Measurements from ENCODE around the gene FMN1.

The FMN1 gene

DNA sequence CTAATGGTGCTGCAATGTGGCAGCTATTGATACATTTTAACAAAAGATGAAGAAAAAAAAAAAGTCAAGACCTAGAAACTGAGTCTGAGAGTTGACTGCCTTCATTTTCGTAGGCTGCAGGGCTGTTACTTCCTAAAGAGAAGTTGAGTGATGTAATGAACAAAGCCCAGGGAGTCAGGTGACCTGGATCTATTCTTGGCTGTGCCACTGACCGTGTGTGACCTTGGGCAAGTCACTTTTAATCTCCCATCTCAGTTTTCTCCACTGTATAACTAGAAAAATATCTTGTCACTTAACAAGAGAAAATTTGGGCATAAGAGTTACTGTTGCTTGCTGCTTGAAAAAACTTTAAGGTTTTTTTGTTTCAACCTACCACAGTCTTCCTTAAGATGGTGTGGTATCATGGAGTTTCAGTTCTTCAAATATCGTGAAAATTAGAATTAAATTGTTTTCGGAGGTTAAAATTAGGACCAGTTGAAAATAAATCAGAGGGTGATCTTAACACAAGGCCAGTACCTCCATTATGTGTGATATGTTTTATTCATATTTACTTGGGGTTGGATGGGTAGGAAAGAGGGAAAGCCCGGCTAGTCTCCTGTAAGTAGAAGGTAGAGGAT lies 5.8 kb downstream of the FMN1 start:
- DNase-seq (ENCODE audit: low read depth) = no peak
- TF ChIP-seq, protein P1, sequence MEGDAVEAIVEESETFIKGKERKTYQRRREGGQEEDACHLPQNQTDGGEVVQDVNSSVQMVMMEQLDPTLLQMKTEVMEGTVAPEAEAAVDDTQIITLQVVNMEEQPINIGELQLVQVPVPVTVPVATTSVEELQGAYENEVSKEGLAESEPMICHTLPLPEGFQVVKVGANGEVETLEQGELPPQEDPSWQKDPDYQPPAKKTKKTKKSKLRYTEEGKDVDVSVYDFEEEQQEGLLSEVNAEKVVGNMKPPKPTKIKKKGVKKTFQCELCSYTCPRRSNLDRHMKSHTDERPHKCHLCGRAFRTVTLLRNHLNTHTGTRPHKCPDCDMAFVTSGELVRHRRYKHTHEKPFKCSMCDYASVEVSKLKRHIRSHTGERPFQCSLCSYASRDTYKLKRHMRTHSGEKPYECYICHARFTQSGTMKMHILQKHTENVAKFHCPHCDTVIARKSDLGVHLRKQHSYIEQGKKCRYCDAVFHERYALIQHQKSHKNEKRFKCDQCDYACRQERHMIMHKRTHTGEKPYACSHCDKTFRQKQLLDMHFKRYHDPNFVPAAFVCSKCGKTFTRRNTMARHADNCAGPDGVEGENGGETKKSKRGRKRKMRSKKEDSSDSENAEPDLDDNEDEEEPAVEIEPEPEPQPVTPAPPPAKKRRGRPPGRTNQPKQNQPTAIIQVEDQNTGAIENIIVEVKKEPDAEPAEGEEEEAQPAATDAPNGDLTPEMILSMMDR (IDR thresholded peaks at IDR 0.05; ENCODE audit: insufficient read depth, low read depth, low read length, missing control alignments) = no peak
- no peak overlapping the region for H3K4me3 ChIP-seq (ENCODE audit: low read length)

- TF ChIP-seq, protein P1 (IDR thresholded peaks at IDR 0.05; ENCODE audit: insufficient read depth, low read depth, low read length, missing control alignments) = no peak
- DNase-seq (ENCODE audit: low read depth) = no peak
- no peak overlapping the region for H3K4me3 ChIP-seq (ENCODE audit: low read length)
These were observed 6.4 kb downstream of the FMN1 start for GRCh38 chr15:33188159-33188558.

- DNase-seq (ENCODE audit: low read depth) = no peak
- no peak overlapping the region for H3K4me3 ChIP-seq (ENCODE audit: low read length)
- TF ChIP-seq, protein P1 (IDR thresholded peaks at IDR 0.05; ENCODE audit: insufficient read depth, low read depth, low read length, missing control alignments) = no peak
These were observed 11.2 kb downstream of the FMN1 start for GRCh38 chr15:33183334-33183733.

DNA sequence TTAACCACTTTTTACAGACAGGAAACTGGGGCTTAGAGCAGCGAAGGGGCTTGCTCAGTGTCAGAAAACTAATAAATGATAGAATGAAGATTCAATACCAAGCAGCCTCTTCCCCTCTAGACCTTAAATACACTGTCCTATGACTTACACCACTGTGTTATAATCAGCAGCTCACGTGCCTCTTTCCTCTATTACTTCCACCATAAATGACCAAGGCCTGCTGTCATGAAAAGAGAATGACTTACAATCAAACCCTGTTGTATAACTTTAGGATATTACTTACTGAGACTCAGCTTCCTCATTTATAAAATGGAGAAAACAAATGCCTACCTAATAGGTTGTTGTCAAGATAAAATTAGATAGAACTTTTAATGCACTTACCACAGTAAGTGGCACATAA lies 11.6 kb downstream of the FMN1 start:
- no peak overlapping the region for H3K4me3 ChIP-seq (ENCODE audit: low read length)
- no peak for DNase-seq (ENCODE audit: low read depth)
- TF ChIP-seq, protein P1 (IDR thresholded peaks at IDR 0.05; ENCODE audit: insufficient read depth, low read depth, low read length, missing control alignments) = no peak

DNA sequence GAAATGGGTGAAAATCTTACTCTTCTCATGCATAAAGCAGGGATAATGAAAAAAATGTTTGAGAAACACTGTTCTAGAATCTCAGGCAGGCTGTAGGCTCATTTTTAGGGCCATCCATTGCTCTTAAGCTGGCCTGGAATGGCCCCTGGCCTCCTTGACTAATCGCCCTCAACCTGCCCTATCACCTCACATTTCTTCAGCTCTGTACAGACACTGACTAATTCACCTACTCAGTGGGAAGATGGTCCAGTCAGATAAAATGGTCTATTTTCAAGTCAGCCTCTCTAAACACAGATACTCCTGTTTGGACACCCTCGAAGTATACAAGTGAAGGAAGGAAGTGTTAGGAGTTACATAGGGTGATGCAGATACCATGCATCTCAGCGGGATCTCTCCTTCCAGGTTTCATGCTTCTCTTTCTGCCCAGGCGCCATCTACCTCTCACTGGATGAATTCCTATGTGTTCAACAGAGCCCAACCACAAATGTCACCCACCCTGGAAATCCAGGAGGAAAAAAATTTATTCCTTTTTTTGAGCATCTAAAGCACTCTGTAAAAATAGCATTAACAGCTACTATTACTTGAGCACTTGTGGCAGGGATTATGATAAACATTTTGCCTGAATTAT lies 12.1 kb downstream of the FMN1 start:
- TF ChIP-seq, protein P1 (IDR thresholded peaks at IDR 0.05; ENCODE audit: insufficient read depth, low read depth, low read length, missing control alignments) = no peak
- H3K4me3 ChIP-seq (ENCODE audit: low read length) = no peak overlapping the region
- DNase-seq (ENCODE audit: low read depth) = no peak

- TF ChIP-seq, protein P1 (IDR thresholded peaks at IDR 0.05; ENCODE audit: insufficient read depth, low read depth, low read length, missing control alignments) = no peak
- DNase-seq (ENCODE audit: low read depth) = no peak
- H3K4me3 ChIP-seq (ENCODE audit: low read length) = no peak overlapping the region
These were observed 14.6 kb downstream of the FMN1 start for GRCh38 chr15:33179874-33180273.

DNA sequence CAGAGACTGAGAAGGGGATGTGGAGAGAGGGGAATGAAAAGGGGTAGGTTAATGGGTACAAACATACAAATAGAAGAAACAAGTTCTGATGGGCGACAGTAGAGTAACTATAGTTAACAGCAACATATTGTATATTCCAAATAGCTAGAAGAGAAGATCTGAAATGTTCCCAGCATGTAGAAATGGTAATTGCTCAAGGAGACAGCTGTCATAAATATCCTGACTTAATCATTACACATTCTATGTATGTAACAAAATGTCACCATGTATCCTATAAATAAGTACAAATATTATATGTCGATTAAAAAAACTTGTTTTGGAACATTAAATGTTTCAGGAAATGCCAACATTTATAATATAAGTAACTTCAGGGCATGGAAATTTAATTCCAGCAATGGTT lies 23.3 kb downstream of the FMN1 start:
- TF ChIP-seq, protein P1 (IDR thresholded peaks at IDR 0.05; ENCODE audit: insufficient read depth, low read depth, low read length, missing control alignments) = no peak
- DNase-seq (ENCODE audit: low read depth) = no peak
- H3K4me3 ChIP-seq (ENCODE audit: low read length) = no peak overlapping the region

Data from epithelial cell of esophagus (primary cell).